Measurements from ENCODE around the gene TSPYL4.

Gene TSPYL4

GRCh38 chr6:116200619-116201249 lies 53.1 kb downstream of the TSPYL4 start:
- DNase-seq (ENCODE audit: low read depth) = peak; percentile 6
- no peak overlapping the region for H3K4me3 ChIP-seq (ENCODE audit: control insufficient read depth, low read depth, low read length)
- TF ChIP-seq, protein P1, sequence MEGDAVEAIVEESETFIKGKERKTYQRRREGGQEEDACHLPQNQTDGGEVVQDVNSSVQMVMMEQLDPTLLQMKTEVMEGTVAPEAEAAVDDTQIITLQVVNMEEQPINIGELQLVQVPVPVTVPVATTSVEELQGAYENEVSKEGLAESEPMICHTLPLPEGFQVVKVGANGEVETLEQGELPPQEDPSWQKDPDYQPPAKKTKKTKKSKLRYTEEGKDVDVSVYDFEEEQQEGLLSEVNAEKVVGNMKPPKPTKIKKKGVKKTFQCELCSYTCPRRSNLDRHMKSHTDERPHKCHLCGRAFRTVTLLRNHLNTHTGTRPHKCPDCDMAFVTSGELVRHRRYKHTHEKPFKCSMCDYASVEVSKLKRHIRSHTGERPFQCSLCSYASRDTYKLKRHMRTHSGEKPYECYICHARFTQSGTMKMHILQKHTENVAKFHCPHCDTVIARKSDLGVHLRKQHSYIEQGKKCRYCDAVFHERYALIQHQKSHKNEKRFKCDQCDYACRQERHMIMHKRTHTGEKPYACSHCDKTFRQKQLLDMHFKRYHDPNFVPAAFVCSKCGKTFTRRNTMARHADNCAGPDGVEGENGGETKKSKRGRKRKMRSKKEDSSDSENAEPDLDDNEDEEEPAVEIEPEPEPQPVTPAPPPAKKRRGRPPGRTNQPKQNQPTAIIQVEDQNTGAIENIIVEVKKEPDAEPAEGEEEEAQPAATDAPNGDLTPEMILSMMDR (conservative IDR thresholded peaks at IDR 0.05; ENCODE audit: control insufficient read depth, insufficient read depth, low read depth, low read length) = no peak

Measured in fibroblast of mammary gland (primary cell).